Measurements from ENCODE around the gene CD3D. TPM values are rescaled to one million over a fixed set of nuclear protein-coding genes. Genes with fewer than 3 reads are reported as not detected.

Gene CD3D
- total and polyA plus RNA-seq, 2 of the 4 experiments (the other 2 are of a cell fraction), result not detected

DNA sequence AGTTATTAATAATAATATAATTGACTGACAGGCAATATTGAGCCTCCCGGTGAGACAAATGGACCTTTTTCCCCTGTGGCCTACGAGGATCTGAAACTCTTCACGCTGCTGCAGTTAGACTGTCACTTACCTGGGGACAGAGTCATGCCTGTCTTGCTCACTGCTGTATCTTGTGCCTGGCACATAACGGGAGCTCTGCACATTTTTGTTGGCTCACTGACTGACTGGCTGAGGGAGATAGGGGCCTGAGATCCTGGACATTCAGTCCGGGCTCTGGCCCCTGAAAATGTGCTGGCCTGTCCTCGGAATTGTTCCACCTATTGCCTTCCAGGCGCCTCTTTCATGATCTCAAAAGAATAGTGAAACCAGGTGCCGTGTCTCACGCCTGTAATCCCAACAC, 743 bp upstream of the CD3D start:
- Histone ChIP-seq H2BK15ac (ENCODE audit: low read depth, low read length) (no peak overlapping the region), H3K9me1 (ENCODE audit: insufficient read depth, low read length) (no peaks in the 10 kb centered on the region), H2AK5ac (ENCODE audit: low read depth, low read length) (no peak overlapping the region), H3K9me3 (ENCODE audit: control insufficient read depth, insufficient read depth, low read length) (no peaks in the 10 kb centered on the region), H3K14ac (replicated peaks; ENCODE audit: low read depth, low read length) (no peak overlapping the region), H2BK120ac (ENCODE audit: low read depth, low read length) (no peak overlapping the region), H2BK5ac (ENCODE audit: low read depth, low read length, poor library complexity, severe bottlenecking) (no peak overlapping the region), H4K8ac (ENCODE audit: low read depth in 2 of 2, low read length in 2 of 2) (no peak overlapping the region), H2BK20ac (ENCODE audit: low read depth, low read length) (no peak overlapping the region), H2AK9ac (replicated peaks; ENCODE audit: low read depth, low read length, poor library complexity) (no peak overlapping the region), H3K4me2 (ENCODE audit: low read depth, low read length) (no peak overlapping the region), H3K4me1 (ENCODE audit: control insufficient read depth, insufficient read depth, low read length) (no peaks in the 10 kb centered on the region), H4K91ac (ENCODE audit: insufficient read depth, low read depth, low read length) (no peak overlapping the region), H3K36me3 (ENCODE audit: control insufficient read depth, insufficient read depth, low read length) (no peaks in the 10 kb centered on the region), H3K79me1 (ENCODE audit: low read depth in 1 of 2, low read length in 2 of 2) (no peaks in the 10 kb centered on the region), H4K20me1 (ENCODE audit: insufficient read depth, low read length) (no peaks in the 10 kb centered on the region), H3K23ac (ENCODE audit: low read depth, low read length) (no peak overlapping the region), H3K18ac (ENCODE audit: low read depth, low read length) (no peak overlapping the region), H3K4ac (ENCODE audit: low read depth, low read length) (no peak overlapping the region), H3K27ac (ENCODE audit: insufficient read depth, low read length) (no peak overlapping the region), H3K4me3 (ENCODE audit: insufficient read depth, low read depth, low read length) (no peak overlapping the region), H3K56ac (ENCODE audit: extremely low read depth, insufficient read depth, low read length) (no peak overlapping the region), H3K27me3 (ENCODE audit: control insufficient read depth, insufficient read depth, low read length) (peaks cover 16% of the 10 kb centered on the region), H2AFZ (replicated peaks; ENCODE audit: low read length, poor library complexity) (no peak overlapping the region), H3K9ac (ENCODE audit: low read depth, low read length) (no peak overlapping the region), H4K5ac (ENCODE audit: low read depth, low read length) (no peak overlapping the region)
- no peak for DNase-seq
- ATAC-seq (ENCODE audit: low read depth), result no peak
- WGBS, 2 experiments (ENCODE audit: extremely low coverage in 2 of 2, insufficient read length in 1 of 2), result 51% methylated on average over 7 of the region's 9 CpGs; no CpG with 5 or more reads in 1 of the 2 experiments
- in situ Hi-C loops (cut with MboI; ENCODE audit: low sequenced_read_pairs), result no loop called here
- intact Hi-C loops (cut with micrococcal nuclease), result no loop called here
- no TSS peak for BruUV-seq (replicated peaks)
- POLR2A ChIA-PET (ENCODE audit: unreplicated experiment), result no interaction called here
- TF ChIP-seq MAZ (IDR thresholded peaks at IDR 0.05; ENCODE audit: borderline replicate concordance, low read depth, low read length) (no peak), NFE2L2 (IDR thresholded peaks at IDR 0.05; ENCODE audit: low read depth, low read length) (no peak), BHLHE40 (IDR thresholded peaks at IDR 0.05; ENCODE audit: low read depth, low read length) (no peak), RFX5 (IDR thresholded peaks at IDR 0.05; ENCODE audit: low read depth, low read length) (no peak), MXI1 (IDR thresholded peaks at IDR 0.05; ENCODE audit: borderline replicate concordance, low read depth, low read length) (no peak), POLR2A (IDR thresholded peaks at IDR 0.05; ENCODE audit: low read depth, low read length) (no peak)
- TF ChIP-seq, protein P1, sequence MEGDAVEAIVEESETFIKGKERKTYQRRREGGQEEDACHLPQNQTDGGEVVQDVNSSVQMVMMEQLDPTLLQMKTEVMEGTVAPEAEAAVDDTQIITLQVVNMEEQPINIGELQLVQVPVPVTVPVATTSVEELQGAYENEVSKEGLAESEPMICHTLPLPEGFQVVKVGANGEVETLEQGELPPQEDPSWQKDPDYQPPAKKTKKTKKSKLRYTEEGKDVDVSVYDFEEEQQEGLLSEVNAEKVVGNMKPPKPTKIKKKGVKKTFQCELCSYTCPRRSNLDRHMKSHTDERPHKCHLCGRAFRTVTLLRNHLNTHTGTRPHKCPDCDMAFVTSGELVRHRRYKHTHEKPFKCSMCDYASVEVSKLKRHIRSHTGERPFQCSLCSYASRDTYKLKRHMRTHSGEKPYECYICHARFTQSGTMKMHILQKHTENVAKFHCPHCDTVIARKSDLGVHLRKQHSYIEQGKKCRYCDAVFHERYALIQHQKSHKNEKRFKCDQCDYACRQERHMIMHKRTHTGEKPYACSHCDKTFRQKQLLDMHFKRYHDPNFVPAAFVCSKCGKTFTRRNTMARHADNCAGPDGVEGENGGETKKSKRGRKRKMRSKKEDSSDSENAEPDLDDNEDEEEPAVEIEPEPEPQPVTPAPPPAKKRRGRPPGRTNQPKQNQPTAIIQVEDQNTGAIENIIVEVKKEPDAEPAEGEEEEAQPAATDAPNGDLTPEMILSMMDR (conservative IDR thresholded peaks at IDR 0.05; ENCODE audit: low read depth, low read length), result no peak
- CTCF ChIA-PET, result no interaction called here
- dilution Hi-C loops (cut with HindIII; ENCODE audit: low sequenced_read_pairs, unreplicated experiment), result no loop called here
